HL-60 (cell line): ENCODE measurements around the gene LIPT2.

Experiments used
- DNase-seq, 2 experiments: peaks; one replicate each; pipeline ENCODE4 v3.0.0-alpha.2; 2010 to 2020; ENCODE audit warnings: low read depth in 1 of 2, low spot score in 1 of 2
- H3K27ac ChIP-seq: fragments of 250-450 bp; sonication (Bioruptor Pico); replicated peaks from 2 replicates; pipeline ENCODE4 v1.5.1; 2020; ENCODE audit warnings: mild to moderate bottlenecking, moderate library complexity
- H3K27me3 ChIP-seq: fragments of 250-450 bp; sonication (Bioruptor Pico); 2 replicates; pipeline ENCODE4 v1.5.1; 2021; ENCODE audit warnings: mild to moderate bottlenecking, moderate library complexity; ENCODE audit not compliant: insufficient read depth, poor library complexity, severe bottlenecking
- H3K4me3 ChIP-seq: replicated peaks from 2 replicates; pipeline ENCODE4 v1.5.1; 2011; ENCODE audit warnings: mild to moderate bottlenecking, control low read depth, low read length; ENCODE audit not compliant: insufficient read depth
- GABPA ChIP-seq: IDR thresholded peaks from 2 replicates; pipeline ENCODE4 v1.6.1; 2012; ENCODE audit warnings: low read depth
- POLR2AphosphoS5 ChIP-seq: IDR thresholded peaks from 2 replicates; pipeline ENCODE4 v1.6.1; 2012; ENCODE audit warnings: low read depth
- REST ChIP-seq: IDR thresholded peaks from 2 replicates; pipeline ENCODE4 v1.6.1; 2012; ENCODE audit warnings: low read depth; ENCODE audit not compliant: insufficient replicate concordance
- SPI1 ChIP-seq: IDR thresholded peaks from 2 replicates; pipeline ENCODE4 v1.6.1; 2012; ENCODE audit warnings: low read depth, mild to moderate bottlenecking, borderline replicate concordance
- TF ChIP-seq, protein P1 (sequence below): IDR thresholded peaks from one replicate; pipeline ENCODE4 v1.5.1; 2011; ENCODE audit warnings: low read length, control low read depth, inconsistent platforms; ENCODE audit not compliant: insufficient read depth

LIPT2 gene

DNA sequence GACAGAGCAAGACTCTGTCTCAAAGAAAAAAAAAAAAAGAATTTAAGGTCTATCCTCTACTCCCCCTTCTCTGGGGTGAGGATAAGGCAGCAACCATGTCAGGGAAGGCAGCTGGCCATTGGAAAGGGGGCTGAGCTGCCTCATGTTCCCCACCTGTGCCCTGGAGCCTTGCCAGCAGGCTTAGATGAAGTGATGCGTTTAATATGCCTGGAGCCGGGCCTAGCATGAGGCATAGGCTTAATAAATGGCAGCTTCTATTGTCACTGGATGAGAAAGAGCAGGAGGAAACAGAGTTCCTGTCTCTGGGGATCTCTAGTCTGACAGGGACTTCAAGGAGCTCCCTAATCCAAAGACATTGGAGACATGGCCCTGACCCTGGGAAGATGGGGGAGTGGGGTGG, 23.0 kb downstream of the LIPT2 start:
- H3K27ac ChIP-seq = no peak overlapping the region
- H3K27me3 ChIP-seq = no peaks in the 10 kb centered on the region
- TF ChIP-seq, protein P1, sequence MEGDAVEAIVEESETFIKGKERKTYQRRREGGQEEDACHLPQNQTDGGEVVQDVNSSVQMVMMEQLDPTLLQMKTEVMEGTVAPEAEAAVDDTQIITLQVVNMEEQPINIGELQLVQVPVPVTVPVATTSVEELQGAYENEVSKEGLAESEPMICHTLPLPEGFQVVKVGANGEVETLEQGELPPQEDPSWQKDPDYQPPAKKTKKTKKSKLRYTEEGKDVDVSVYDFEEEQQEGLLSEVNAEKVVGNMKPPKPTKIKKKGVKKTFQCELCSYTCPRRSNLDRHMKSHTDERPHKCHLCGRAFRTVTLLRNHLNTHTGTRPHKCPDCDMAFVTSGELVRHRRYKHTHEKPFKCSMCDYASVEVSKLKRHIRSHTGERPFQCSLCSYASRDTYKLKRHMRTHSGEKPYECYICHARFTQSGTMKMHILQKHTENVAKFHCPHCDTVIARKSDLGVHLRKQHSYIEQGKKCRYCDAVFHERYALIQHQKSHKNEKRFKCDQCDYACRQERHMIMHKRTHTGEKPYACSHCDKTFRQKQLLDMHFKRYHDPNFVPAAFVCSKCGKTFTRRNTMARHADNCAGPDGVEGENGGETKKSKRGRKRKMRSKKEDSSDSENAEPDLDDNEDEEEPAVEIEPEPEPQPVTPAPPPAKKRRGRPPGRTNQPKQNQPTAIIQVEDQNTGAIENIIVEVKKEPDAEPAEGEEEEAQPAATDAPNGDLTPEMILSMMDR = no peak
- no peak for TF ChIP-seq POLR2AphosphoS5
- no peak for TF ChIP-seq SPI1
- no peak for TF ChIP-seq REST
- no peak for TF ChIP-seq GABPA
- no peak for DNase-seq
- no peak overlapping the region for H3K4me3 ChIP-seq

DNA sequence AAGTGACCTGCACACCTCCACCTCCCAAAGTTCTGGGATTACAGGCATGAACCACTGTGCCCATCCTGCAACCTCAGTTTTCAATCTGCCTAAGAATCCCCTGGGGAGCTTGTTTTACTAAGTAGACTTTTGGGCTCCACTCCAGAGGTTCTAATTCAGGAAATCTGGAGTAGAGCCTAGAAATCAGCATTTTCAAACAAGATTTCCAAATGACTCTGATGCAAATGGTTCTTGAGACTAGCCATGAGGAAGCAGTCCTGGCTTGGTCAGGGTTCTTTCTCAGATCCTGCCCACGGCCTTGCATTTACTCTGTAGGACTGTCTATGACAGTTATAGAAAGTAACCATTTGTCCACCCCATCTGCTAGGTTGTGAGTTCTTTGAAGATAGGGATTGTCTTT, 24.6 kb downstream of the LIPT2 start:
- Histone ChIP-seq H3K27ac (no peak overlapping the region), H3K27me3 (no peaks in the 10 kb centered on the region), H3K4me3 (no peak overlapping the region)
- TF ChIP-seq REST = no peak
- TF ChIP-seq SPI1 = no peak
- TF ChIP-seq, protein P1 = no peak
- TF ChIP-seq POLR2AphosphoS5 = no peak
- DNase-seq = no peak

GRCh38 chr11:74468521-74468920, 25.0 kb downstream of the LIPT2 start:
- no peak for DNase-seq
- TF ChIP-seq SPI1 = no peak
- TF ChIP-seq, protein P1 = no peak
- TF ChIP-seq GABPA = no peak
- no peak for TF ChIP-seq POLR2AphosphoS5
- TF ChIP-seq REST = no peak
- no peak overlapping the region for H3K27ac ChIP-seq

More at GRCh38 chr11:74468521-74468920, 25.0 kb downstream of the LIPT2 start:
- Histone ChIP-seq H3K4me3 (no peak overlapping the region), H3K27me3 (no peaks in the 10 kb centered on the region)
